GM19372 (cell line): ENCODE measurements around the gene MPPED2.
"Not testable (repeated sequence)": the region's sequence is repeated elsewhere in the genome, so short reads cannot be mapped to it uniquely, and the experiment has no call there.

ENCODE experiments used
- ATAC-seq: cut with Tn5 transposase; IDR thresholded peaks from one replicate; pipeline ENCODE4 v1.9.1; 2021; ENCODE audit warnings: mild to moderate bottlenecking, low read depth, moderate library complexity; ENCODE audit not compliant: unreplicated experiment

Gene MPPED2

DNA sequence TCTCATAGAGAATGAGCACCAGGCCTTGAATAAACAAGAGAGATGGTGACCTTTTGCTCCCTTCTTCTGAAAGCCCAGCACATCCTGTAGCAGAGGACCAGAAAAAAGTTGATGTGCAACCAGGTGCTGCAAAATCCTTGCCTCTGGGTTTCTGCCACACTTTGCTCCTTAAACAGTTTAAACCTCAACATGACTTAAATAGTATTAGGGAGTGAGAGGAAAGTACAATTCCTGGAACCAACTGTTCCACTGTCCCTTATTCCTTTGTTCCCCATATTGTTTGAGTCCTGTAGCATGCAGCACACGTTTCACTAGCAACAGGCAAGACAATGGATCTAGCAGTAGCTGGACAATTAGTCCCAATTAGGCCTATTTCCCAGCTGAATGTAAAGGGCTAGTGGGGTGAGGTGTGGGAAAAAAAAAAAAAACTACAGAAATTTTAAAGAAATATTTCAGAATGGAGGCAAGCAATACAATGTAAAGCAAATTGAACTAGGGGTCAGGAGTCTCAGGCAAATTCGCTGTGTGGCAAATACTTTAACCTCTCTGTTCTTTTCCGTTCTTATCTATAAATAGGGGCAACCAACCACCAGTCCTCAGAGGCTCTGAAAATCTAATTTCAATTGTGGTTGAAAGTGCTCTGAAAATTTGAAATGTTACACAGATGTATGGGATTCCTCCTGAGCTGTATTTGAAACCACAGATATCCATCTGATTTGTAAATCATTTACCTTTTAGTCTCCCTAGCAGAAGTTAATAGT is 6.6 kb downstream of the MPPED2 start:
- no peak for ATAC-seq

- ATAC-seq: no peak
Measured at GRCh38 chr11:30578406-30578805, 7.7 kb downstream of the MPPED2 start.

GRCh38 chr11:30573951-30574350 is 12.2 kb downstream of the MPPED2 start:
- no peak for ATAC-seq

- no peak for ATAC-seq
Measured at GRCh38 chr11:30568931-30569330, 17.2 kb downstream of the MPPED2 start.

- no peak for ATAC-seq
Measured at GRCh38 chr11:30567644-30568043, 18.5 kb downstream of the MPPED2 start.

DNA sequence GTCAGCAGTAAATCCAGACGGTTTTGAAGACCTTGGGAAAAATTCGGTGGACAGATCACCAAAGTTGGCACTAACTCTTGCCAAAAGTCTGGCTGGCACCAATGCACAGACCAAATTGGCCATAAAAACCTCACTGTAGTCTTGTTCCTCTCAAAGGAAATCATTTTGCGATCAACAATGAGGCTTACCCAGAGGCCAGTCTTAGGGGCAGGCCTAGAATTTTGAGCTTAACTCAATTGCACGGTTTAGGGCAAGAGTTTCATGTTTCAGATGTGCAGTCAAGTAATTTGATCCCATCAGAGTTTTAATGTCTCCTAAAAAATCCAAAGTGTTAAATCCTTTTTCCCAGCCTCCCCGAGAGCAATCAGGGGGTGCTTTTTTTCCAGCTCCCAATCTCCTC is 19.0 kb downstream of the MPPED2 start:
- no peak for ATAC-seq

- ATAC-seq: no peak
Measured at GRCh38 chr11:30566482-30566881, 19.7 kb downstream of the MPPED2 start.

DNA sequence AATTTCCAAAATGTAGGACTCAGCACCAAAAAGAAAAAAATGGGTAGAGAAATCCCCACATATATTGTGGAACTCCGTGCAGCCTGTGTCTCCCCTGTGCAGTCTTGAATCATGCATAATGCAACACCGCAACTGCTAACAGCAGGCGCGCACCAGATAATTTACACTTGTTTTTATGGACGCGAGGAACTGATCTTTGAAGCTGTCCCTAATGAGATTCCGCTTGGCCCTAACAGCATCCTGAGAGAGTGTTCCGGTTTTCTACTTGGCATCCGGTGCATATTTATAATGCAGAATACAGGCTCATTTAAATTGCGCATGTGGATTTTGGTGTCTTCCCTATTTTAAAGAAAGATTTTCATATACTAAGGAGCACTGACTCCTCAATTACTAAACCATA is 21.1 kb downstream of the MPPED2 start:
- ATAC-seq: no peak

- no peak for ATAC-seq
Measured at GRCh38 chr11:30561691-30562415, 24.3 kb downstream of the MPPED2 start.

- ATAC-seq: no peak
Measured at GRCh38 chr11:30560206-30561106, 25.7 kb downstream of the MPPED2 start.

DNA sequence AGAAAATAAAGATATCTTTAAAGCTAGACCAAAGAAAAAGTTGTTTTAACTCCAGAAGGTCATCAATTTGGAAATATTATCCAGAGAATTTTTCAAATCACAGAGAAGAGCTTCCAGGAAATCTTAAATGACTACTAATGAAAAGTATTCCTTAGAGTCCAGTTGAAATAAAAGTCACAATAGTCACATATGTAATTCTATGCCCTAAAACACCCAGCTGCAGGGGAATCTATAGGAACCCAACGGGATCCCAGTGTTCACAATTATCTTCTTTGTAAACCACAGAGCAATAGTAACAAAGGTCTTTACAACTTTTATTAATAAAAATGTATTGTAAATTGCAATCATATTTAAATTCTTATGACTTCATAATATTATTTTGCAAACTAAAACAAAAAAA is 27.1 kb downstream of the MPPED2 start:
- ATAC-seq: no peak

- not testable (repeated sequence) for ATAC-seq
Measured at GRCh38 chr11:30554587-30554986, 31.6 kb downstream of the MPPED2 start.

DNA sequence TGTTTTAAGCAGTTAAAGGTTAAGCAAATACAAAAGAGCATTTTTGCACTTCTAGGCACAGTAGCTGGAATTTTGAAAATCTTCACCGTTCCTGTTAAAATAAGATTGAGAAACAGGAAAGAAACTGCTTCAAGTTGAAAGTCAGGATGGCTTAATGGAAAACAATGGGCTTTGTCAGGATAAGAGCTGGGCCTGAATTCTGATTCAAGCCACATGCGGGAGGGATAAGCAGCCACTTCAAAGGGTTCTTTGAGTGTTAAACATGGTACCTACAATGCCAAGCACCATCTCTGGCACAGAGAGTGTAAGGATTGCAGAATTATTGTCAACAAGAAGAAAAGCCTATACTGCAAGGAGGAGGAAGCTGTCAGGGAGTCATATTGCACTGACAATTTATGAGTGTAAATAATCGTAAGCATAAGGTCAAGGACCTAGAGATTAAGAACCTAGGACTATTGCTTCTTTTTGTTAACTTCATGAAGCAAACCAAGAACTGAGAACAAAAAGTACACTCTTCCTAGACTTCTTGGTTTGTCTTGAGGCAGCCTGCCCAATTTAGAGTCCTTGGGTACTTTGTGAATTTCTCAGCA is 32.5 kb downstream of the MPPED2 start:
- ATAC-seq: no peak

- ATAC-seq: no peak
Measured at GRCh38 chr11:30552839-30553238, 33.3 kb downstream of the MPPED2 start.

DNA sequence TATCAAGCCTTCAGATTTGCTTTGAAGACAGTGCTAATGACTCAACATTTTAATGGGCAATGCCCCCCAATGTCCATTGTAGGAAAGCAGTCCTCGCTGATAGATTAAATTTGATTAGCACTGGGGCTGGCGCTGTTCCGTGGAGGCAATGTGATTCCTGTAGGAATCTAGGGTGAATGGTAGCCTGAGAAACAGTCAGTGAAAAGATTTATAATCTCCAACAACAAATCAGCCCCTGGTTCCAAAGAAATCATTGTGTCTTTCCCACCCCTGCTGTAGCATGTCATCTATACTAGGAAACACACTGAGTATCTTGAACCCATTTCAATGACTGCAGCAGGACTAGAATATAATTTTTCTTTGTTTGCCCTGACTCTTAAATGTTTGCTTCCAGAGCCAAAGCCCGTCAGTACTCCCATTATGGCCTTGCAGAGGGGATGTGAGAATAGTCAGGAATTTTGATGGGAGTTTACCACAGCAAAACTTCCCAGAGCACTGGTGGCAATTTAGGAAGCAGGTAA is 36.1 kb downstream of the MPPED2 start:
- no peak for ATAC-seq

DNA sequence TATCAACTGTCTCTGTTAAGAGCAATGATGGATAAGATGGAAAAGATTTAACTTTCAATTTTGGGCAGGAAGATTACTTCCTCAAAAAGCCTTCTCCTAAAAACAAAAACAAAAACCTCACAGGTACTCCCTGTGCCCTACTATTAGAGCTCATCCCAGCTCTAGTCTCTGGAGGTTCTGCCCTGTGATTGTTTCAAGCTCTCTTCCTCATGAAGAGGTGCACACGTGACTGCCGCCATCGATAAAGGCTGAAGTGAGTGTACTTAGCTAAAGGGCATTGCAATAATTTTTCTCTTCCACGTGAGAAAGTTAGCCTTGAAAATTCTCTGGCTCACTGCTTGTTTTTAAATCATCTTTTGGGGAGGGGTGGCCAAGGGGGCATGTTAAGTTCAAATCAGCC is 36.6 kb downstream of the MPPED2 start:
- no peak for ATAC-seq

GRCh38 chr11:30546334-30546733 is 39.8 kb downstream of the MPPED2 start:
- no peak for ATAC-seq

- no peak for ATAC-seq
Measured at GRCh38 chr11:30545507-30545906, 40.6 kb downstream of the MPPED2 start.

DNA sequence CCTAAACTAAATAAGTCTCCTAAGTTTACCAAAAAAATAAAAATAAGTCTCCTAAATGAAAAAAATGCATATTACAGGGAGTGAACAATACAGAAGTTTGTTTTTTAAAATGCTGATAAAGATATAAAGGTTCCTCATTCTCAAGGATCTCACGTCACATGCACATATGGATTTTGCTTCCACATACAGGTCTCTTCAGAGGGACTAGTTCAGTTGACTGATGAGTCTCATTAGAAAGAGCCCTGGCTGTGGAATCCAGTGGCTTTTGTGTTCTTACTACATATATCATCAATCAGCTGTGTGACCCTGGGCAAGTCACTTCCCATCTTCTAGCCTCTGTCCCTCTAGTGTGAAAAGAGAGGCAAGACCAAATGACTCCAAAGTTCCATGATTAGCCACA is 43.1 kb downstream of the MPPED2 start:
- no peak for ATAC-seq

DNA sequence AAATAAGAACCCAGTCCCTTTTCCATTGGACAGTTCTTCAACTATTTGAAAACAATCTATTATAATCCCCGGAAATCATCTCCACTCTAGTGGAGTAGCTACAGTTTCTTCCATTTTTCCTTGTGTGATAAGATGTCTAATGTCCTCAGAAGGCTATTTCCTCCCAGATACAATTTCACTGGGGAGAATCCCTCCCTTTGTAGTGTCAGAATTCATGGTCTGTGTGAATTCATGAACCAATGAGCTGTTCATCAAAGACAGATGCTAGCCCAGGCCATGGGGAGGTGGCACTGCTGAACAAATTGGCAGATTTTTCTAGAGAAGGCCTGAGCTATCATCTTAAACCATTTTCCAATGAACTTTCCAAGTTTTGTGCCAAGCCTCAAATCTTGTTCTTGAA is 45.4 kb downstream of the MPPED2 start:
- no peak for ATAC-seq
